ENCODE results near the gene WDR27. TPM values are rescaled to one million over a fixed set of nuclear protein-coding genes. Genes with fewer than 3 reads are reported as not detected.

WDR27 gene
- total RNA-seq, 1 donor, result 18.1 TPM

- no peak for DNase-seq (ENCODE audit: low read depth)
- H3K4me3 ChIP-seq (ENCODE audit: low read depth, low read length), result no peak overlapping the region
- TF ChIP-seq CTCF (IDR thresholded peaks at IDR 0.05; ENCODE audit: insufficient read depth, low read depth, low read length), result no peak
These were observed 158.1 kb downstream of the WDR27 start for GRCh38 chr6:169543704-169544103.

GRCh38 chr6:169542491-169542890 lies 159.3 kb downstream of the WDR27 start:
- H3K4me3 ChIP-seq (ENCODE audit: low read depth, low read length), result no peak overlapping the region
- no peak for TF ChIP-seq CTCF (IDR thresholded peaks at IDR 0.05; ENCODE audit: insufficient read depth, low read depth, low read length)
- DNase-seq (ENCODE audit: low read depth), result no peak

GRCh38 chr6:169539176-169539897 lies 162.5 kb downstream of the WDR27 start:
- no peak for TF ChIP-seq CTCF (IDR thresholded peaks at IDR 0.05; ENCODE audit: insufficient read depth, low read depth, low read length)
- H3K4me3 ChIP-seq (ENCODE audit: low read depth, low read length), result no peak overlapping the region
- DNase-seq (ENCODE audit: low read depth), result no peak

GRCh38 chr6:169536446-169537170 lies 165.2 kb downstream of the WDR27 start:
- peak; percentile 81 for DNase-seq (ENCODE audit: low read depth)
- no peak overlapping the region for H3K4me3 ChIP-seq (ENCODE audit: low read depth, low read length)
- TF ChIP-seq CTCF (IDR thresholded peaks at IDR 0.05; ENCODE audit: insufficient read depth, low read depth, low read length), result no peak

- TF ChIP-seq CTCF (IDR thresholded peaks at IDR 0.05; ENCODE audit: insufficient read depth, low read depth, low read length), result no peak
- DNase-seq (ENCODE audit: low read depth), result no peak
- H3K4me3 ChIP-seq (ENCODE audit: low read depth, low read length), result no peak overlapping the region
These were observed 167.8 kb downstream of the WDR27 start for GRCh38 chr6:169534039-169534421.

GRCh38 chr6:169533301-169534038 lies 168.4 kb downstream of the WDR27 start:
- no peak overlapping the region for H3K4me3 ChIP-seq (ENCODE audit: low read depth, low read length)
- DNase-seq (ENCODE audit: low read depth), result no peak
- TF ChIP-seq CTCF (IDR thresholded peaks at IDR 0.05; ENCODE audit: insufficient read depth, low read depth, low read length), result no peak

Measured in fibroblast of villous mesenchyme (primary cell).